HUES48 (cell line): Measurements from ENCODE around the gene BICDL1.

ENCODE experiments used
- H3K27ac ChIP-seq: one replicate; pipeline ENCODE4 v1.7.0; 2013; ENCODE audit warnings: low read depth, low read length, inconsistent platforms
- H3K27me3 ChIP-seq: 2 replicates; pipeline ENCODE4 v1.6.1; 2013; ENCODE audit warnings: mild to moderate bottlenecking, low read length; ENCODE audit not compliant: control insufficient read depth, insufficient read depth
- H3K36me3 ChIP-seq: 2 replicates; pipeline ENCODE4 v1.6.1; 2013; ENCODE audit warnings: low read length; ENCODE audit not compliant: control insufficient read depth, insufficient read depth
- H3K4me1 ChIP-seq: 2 replicates; pipeline ENCODE4 v1.6.1; 2013; ENCODE audit warnings: mild to moderate bottlenecking, low read length; ENCODE audit not compliant: control insufficient read depth, insufficient read depth
- H3K4me3 ChIP-seq: 2 replicates; pipeline ENCODE4 v1.5.1; 2013; ENCODE audit warnings: mild to moderate bottlenecking, low read depth, low read length
- H3K9ac ChIP-seq: 2 replicates; pipeline ENCODE4 v1.6.1; 2013; ENCODE audit warnings: mild to moderate bottlenecking, low read depth, low read length, moderate library complexity
- H3K9me3 ChIP-seq: 2 replicates; pipeline ENCODE4 v1.6.1; 2013; ENCODE audit warnings: low read length; ENCODE audit not compliant: control insufficient read depth, insufficient read depth

Gene BICDL1

DNA sequence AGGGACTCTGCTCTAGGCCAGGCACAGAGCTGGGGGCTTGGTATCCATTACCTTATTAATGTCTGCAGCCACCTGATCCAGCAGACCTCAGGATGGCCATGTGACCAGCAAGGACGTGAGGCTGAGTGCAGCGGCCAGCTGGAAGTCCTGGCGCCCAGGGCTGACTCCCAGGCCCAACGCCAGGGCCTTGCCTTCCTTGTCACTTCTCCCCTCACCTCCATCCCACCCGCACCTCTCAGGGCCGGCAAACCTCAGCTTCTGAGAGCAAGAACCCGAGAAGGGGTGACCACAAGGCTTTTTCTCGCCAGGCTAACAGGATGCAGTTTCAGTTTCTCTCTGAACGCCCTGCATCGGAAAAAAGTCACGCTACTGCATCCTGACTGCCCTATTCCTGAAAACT lies 112.1 kb downstream of the BICDL1 start:
- H3K27ac ChIP-seq: no peak overlapping the region
- H3K36me3 ChIP-seq: peaks cover 57% of the 10 kb centered on the region
- H3K9me3 ChIP-seq: no peaks in the 10 kb centered on the region
- no peaks in the 10 kb centered on the region for H3K27me3 ChIP-seq
- no peak overlapping the region for H3K4me3 ChIP-seq
- H3K4me1 ChIP-seq: peaks cover 6% of the 10 kb centered on the region; the same call in 1 of the 2 replicates
- H3K9ac ChIP-seq: no peak overlapping the region

DNA sequence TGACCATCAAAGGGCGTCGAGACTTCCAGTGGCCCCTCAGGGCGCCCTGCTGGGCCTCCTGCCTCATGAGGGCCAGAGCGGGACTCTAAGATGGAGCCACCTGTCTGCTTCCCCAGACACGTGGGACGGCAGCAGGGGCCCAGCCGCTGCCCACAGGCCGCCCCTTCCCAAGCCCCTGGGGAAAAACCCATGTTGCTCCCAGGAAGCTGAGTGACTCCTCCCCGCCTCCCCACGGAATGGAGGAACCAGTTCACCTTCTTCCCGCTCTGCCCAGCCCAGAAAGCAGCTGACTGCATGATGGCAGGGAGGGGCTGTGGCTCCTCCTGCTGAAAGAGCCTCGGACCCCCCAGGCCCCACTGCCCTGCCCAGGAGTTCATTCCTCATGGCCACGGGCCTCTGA lies 112.6 kb downstream of the BICDL1 start:
- H3K4me3 ChIP-seq: no peak overlapping the region
- H3K27ac ChIP-seq: no peak overlapping the region
- peaks cover 6% of the 10 kb centered on the region; the same call in 1 of the 2 replicates for H3K4me1 ChIP-seq
- no peak overlapping the region for H3K9ac ChIP-seq
- no peaks in the 10 kb centered on the region for H3K27me3 ChIP-seq
- no peaks in the 10 kb centered on the region for H3K9me3 ChIP-seq
- peaks cover 53% of the 10 kb centered on the region for H3K36me3 ChIP-seq

DNA sequence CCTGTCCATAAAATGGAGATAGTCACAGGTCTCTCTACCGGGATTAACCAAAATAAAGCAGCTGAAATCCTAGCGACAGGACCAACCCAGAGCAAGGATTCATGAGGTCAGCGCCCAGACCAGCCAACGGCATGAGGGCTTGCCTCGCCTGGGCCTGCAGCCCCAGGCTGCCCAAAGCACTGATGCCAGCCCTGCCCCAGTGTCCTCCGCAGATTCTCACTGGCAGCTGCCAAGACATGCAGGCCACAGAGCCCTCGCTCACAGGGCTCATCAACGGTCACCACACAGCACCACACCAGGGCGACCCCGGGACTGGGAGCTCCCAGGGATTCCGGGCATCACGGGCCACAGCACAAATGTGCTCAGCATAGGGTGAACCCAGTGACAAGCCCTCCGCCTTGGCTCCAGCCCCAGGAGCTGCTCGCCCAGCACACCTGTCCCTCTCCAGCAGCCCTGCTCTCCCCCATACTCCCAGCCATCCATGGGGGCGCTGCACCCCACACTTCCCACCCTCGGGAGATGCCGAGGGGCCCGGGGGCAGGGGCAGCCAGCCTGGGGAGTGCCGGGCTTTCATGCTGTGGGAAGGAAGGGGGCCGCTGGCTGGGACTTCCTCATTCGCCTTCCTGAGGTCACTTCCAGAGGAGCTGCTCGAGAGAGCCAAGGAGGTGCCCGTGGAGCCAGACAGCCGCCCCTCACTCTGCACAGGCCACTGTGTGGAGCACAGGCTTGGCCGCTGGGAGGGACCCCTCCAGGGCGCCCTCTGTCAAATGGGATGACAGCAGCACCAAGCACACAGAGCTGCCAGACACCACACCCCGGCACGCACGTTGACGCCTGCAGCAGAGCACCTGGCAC lies 113.4 kb downstream of the BICDL1 start:
- Histone ChIP-seq H3K27ac (no peak overlapping the region), H3K9me3 (no peaks in the 10 kb centered on the region), H3K36me3 (peaks cover 45% of the 10 kb centered on the region), H3K4me1 (peaks cover 6% of the 10 kb centered on the region; the same call in 1 of the 2 replicates), H3K27me3 (no peaks in the 10 kb centered on the region), H3K9ac (no peak overlapping the region), H3K4me3 (no peak overlapping the region)

DNA sequence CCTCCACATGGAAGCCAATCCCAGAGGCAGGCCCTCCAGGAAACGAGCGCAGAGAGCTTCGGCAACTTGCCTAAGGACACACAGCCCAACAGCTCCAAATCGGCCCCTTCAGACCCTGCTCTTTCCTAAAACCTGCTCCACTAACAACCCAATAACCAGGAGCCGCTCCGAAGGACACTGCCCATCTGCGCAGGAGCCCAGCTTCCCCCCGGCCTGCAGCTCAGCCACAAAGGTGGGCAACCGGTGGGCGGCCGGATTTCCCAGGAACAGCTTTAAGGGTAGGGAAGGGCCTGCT lies 114.0 kb downstream of the BICDL1 start:
- Histone ChIP-seq H3K9me3 (no peaks in the 10 kb centered on the region), H3K9ac (no peak overlapping the region), H3K36me3 (peaks cover 44% of the 10 kb centered on the region), H3K27ac (no peak overlapping the region), H3K4me1 (peaks cover 8% of the 10 kb centered on the region), H3K4me3 (no peak overlapping the region), H3K27me3 (no peaks in the 10 kb centered on the region)

DNA sequence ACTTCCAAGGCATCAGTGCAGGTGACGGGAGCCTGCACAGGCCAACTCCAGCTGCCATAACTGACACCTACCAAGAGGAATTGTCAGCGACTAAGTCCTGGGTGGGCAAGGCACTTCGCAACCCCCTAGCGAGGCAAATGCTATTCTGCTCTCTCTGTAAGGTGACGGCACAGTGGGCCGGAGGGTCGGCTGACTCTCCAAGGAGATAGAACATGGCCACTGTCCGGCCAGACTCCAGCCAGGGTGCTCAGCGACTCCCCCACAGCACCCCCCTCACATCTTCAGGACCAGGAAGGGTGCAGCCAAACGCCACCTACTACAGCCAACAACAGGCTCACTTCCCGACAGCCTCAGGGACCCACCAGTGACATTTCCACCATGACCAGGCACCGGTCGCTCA lies 114.3 kb downstream of the BICDL1 start:
- no peaks in the 10 kb centered on the region for H3K27me3 ChIP-seq
- peaks cover 41% of the 10 kb centered on the region for H3K36me3 ChIP-seq
- H3K9me3 ChIP-seq: no peaks in the 10 kb centered on the region
- H3K9ac ChIP-seq: no peak overlapping the region
- H3K27ac ChIP-seq: no peak overlapping the region
- H3K4me3 ChIP-seq: no peak overlapping the region
- peaks cover 11% of the 10 kb centered on the region for H3K4me1 ChIP-seq

DNA sequence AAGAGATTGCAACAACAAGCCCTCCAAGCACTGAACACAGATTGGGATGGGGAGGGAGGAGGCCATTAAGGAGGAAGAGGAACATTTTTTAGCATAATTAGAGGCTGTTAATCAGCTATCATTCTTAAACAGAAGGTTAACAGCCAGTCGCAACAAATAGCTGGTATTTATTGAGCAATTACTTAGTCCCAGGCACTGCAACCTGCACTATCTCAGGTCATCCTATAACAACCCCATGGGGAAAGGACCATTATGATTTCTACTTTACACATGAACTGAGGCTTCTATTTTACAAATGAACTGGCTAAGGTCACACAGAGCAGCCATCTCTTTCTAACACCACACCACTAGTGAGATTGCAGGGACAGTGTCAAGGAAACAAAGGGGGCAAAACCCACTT lies 117.1 kb downstream of the BICDL1 start:
- Histone ChIP-seq H3K36me3 (peaks cover 23% of the 10 kb centered on the region), H3K27ac (no peak overlapping the region), H3K27me3 (no peaks in the 10 kb centered on the region), H3K9me3 (no peaks in the 10 kb centered on the region), H3K4me3 (no peak overlapping the region), H3K4me1 (peaks cover 24% of the 10 kb centered on the region), H3K9ac (no peak overlapping the region)

DNA sequence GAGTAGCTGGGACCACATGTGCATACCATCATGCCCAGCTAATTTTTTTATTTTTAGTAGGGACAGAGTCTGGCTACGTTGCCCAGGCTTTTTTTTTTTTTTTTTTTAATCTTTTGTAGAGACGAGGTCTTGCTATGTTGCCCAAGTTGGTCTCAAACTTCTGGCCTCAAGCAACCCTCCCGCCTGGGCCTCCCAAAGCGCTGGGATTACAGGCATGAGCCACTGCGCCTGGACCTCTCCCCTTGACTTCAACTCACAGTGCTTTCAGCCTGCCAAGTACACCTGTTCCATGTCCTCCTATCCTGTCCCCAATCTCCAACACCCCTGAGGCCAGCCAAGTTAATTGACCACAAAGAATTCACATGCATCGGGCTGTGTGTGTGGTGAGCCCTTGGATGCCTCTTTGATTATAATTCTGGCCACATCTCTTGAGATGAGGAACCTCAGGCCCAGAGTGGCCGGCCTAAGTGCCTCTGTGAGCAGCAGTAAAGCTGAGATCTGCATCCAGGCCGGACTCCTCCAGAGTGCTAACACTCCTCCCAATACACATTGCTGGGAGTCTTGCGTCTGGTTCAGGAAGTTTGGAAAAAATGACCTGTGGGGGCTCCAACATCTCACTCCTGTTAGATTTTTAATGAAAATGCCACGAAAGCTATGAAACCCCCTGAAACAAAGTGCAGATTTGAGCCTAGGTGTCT lies 120.7 kb downstream of the BICDL1 start:
- H3K9me3 ChIP-seq: no peaks in the 10 kb centered on the region
- no peak overlapping the region for H3K9ac ChIP-seq
- no peaks in the 10 kb centered on the region for H3K27me3 ChIP-seq
- no peak overlapping the region for H3K4me3 ChIP-seq
- peaks cover 25% of the 10 kb centered on the region for H3K4me1 ChIP-seq
- H3K36me3 ChIP-seq: peaks cover 13% of the 10 kb centered on the region; the same call in 1 of the 2 replicates
- H3K27ac ChIP-seq: peak overlapping the region; percentile 4

DNA sequence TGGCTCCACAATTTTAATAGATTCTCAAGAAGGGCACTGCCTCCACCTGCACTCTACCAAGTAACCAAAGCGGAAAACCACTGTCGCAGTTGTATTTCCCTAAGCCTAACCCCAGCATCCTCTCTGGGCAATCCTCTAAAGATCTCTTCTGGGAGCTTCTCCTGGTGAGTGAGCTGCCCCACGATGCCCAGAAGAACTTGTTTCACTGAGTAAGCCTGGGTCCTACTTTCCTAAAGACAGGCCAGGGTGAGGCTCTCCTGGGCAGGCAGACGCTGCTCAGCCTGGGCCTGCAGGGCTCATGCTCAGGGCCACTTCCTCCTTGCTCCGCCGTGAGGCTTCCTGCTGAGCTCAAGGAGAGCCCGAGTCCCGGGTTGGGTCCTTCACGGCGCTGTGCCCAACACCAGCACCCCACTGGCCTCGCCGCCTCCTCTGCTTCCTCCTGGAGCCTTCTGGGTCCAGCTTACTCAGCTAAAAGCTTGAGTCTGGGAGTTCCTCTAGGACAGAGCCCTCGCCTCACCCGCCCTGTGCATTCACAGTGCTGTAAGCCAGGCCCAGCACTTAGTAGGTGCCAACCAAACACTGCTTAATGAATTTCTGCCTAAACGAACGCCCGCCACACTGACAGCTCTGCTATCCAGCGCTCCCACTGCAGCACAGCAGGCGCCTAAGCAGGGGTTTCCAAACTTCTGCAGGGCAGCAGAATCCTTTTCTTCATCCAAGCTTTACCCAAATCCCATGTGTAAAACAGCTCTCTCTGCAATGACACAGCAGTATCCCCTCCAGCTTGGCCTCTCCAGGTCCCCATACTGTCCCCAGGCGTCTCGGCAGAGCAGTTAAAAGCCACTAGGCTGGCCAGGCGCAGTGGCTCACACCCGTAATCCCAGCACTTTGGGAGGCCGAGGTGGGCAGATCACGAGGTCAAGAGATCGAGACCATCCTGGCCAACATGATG lies 121.8 kb downstream of the BICDL1 start:
- Histone ChIP-seq H3K27ac (peak overlapping the region; percentile 55), H3K4me3 (no peak overlapping the region), H3K9me3 (no peaks in the 10 kb centered on the region), H3K27me3 (no peaks in the 10 kb centered on the region), H3K4me1 (peaks cover 24% of the 10 kb centered on the region), H3K9ac (no peak overlapping the region), H3K36me3 (peaks cover 13% of the 10 kb centered on the region; the same call in 1 of the 2 replicates)

DNA sequence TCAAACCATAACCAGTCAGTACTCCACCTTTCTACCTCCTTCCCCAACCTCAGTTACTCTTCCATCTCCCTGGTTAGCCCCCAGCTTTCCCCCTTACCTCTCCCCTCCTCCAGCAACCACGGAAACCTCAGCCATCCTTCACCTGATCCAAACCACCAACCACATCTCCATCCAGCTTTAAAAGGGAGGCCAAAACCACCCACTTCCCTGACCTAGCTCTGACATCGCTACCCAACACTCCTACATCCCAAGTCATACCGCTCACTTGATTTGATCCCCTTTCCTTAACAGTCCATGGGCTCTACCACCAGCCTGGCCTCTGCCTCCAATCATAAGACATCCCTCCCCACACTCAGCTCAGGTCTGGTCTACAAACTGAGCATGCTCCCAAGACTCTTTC lies 126.0 kb downstream of the BICDL1 start:
- H3K4me1 ChIP-seq: peaks cover 26% of the 10 kb centered on the region
- H3K4me3 ChIP-seq: peak overlapping the region; percentile 86; the same call in 1 of the 2 replicates

DNA sequence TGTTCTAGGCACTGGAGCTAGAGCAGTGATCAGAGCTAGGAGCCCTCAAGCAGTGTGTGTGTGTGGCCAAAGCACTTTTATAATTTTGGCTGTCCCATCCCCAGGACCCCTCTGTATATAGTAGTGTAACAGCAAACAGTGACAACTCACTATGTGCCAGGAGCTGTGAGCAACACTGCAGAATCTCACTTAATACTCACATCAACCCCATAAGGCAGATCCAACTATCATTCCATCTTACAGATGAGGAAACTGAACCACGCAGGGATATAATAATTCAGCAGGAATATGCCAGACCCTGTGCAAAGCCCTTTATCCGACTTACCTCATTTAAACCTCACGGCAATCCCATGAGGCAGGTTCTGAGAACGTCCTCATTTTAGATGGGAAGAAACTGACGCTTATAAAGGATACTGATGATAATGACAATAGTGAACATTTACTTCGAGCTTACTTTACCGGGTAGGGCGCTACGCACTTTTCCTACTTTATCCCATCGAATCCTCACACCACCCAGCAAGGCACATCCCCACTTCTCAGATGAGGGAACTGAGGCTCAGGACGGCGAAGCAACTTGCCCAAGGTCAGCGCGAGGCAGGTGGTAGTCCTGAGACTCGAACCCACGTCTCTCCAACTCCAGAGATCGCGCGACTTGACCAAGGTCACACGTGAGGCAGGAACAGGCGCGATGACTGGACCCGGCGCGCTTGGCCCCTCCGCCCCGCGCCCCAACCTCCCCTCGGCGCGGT lies 126.8 kb downstream of the BICDL1 start:
- Histone ChIP-seq H3K27me3 (no peaks in the 10 kb centered on the region), H3K9me3 (no peaks in the 10 kb centered on the region), H3K4me1 (peaks cover 20% of the 10 kb centered on the region), H3K27ac (peak overlapping the region; percentile 54), H3K36me3 (peaks cover 10% of the 10 kb centered on the region; the same call in 1 of the 2 replicates), H3K9ac (peak overlapping the region; percentile 74), H3K4me3 (peak overlapping the region; percentile 86)

More for the DNA sequence above, 126.0 kb downstream of the BICDL1 start:
- Histone ChIP-seq H3K27me3 (no peaks in the 10 kb centered on the region), H3K36me3 (peaks cover 10% of the 10 kb centered on the region; the same call in 1 of the 2 replicates), H3K9me3 (no peaks in the 10 kb centered on the region), H3K9ac (no peak overlapping the region), H3K27ac (no peak overlapping the region)
